ENCODE data around the gene TRERF1. TPM values are rescaled to one million over a fixed set of nuclear protein-coding genes. Genes with fewer than 3 reads are reported as not detected.
"Not testable (repeated sequence)": the region's sequence is repeated elsewhere in the genome, so short reads cannot be mapped to it uniquely, and the experiment has no call there.

The TRERF1 gene
- total RNA-seq, 8 experiments from 2014 or later, result 3.5 to 21.2 (median 5.2) TPM

- H3K4me1 ChIP-seq (replicated peaks in 1 of 2); H3K27ac ChIP-seq; H3K4me3 ChIP-seq; ATAC-seq (replicated peaks in 6 of 8); in situ Hi-C loops (cut with MboI; ENCODE audit: low pct_unique_long_range_greater_than_20kb in 2 of 9, low sequenced_read_pairs in 9 of 9, unreplicated experiment in 9 of 9): not testable (repeated sequence)
- WGBS, 10 experiments, result 60 to 100% (median 90%) methylated on average over 1 to 5 of the region's 5 CpGs
Observed at GRCh38 chr6:42324656-42325324, 126.9 kb downstream of the TRERF1 start.

GRCh38 chr6:42322676-42323075, 129.1 kb downstream of the TRERF1 start:
- 66 to 100% (median 70%) methylated on average over 1 to 2 of the region's 2 CpGs; no CpG with 5 or more reads in 5 of the 10 experiments for WGBS, 10 experiments
- Histone ChIP-seq H3K4me1 (replicated peaks in 1 of 2) (no peaks in the 10 kb centered on the region), H3K27ac (no peak overlapping the region), H3K4me3 (no peak overlapping the region)
- ATAC-seq (replicated peaks in 6 of 8), result no peak
- in situ Hi-C loops (cut with MboI; ENCODE audit: low pct_unique_long_range_greater_than_20kb in 2 of 9, low sequenced_read_pairs in 9 of 9, unreplicated experiment in 9 of 9), result no loop called here

GRCh38 chr6:42321976-42322375, 129.8 kb downstream of the TRERF1 start:
- H3K4me1 ChIP-seq (replicated peaks in 1 of 2), result no peaks in the 10 kb centered on the region
- H3K4me3 ChIP-seq, result no peak overlapping the region
- WGBS, 10 experiments, result 69 to 100% (median 92%) methylated on average over 2 of the region's 2 CpGs; no CpG with 5 or more reads in 1 of the 10 experiments
- ATAC-seq (replicated peaks in 6 of 8), result no peak
- in situ Hi-C loops (cut with MboI; ENCODE audit: low pct_unique_long_range_greater_than_20kb in 2 of 9, low sequenced_read_pairs in 9 of 9, unreplicated experiment in 9 of 9), result no loop called here
- H3K27ac ChIP-seq, result no peak overlapping the region

- in situ Hi-C loops (cut with MboI; ENCODE audit: low pct_unique_long_range_greater_than_20kb in 2 of 9, low sequenced_read_pairs in 9 of 9, unreplicated experiment in 9 of 9), result no loop called here
- ATAC-seq (replicated peaks in 6 of 8), result no peak
Observed at GRCh38 chr6:42320762-42321161, 131.0 kb downstream of the TRERF1 start.

GRCh38 chr6:42318480-42318879, 133.2 kb downstream of the TRERF1 start:
- H3K4me3 ChIP-seq, result no peak overlapping the region
- no peak overlapping the region for H3K27ac ChIP-seq
- WGBS, 10 experiments, result 83 to 100% (median 92%) methylated on average over 1 to 2 of the region's 2 CpGs; no CpG with 5 or more reads in 3 of the 10 experiments
- in situ Hi-C loops (cut with MboI; ENCODE audit: low pct_unique_long_range_greater_than_20kb in 2 of 9, low sequenced_read_pairs in 9 of 9, unreplicated experiment in 9 of 9), result no loop called here
- ATAC-seq (replicated peaks in 6 of 8), result peak in 2 of 8 experiments; percentile 3 to 53
- H3K4me1 ChIP-seq (replicated peaks in 1 of 2), result no peaks in the 10 kb centered on the region

More at GRCh38 chr6:42320762-42321161, 131.0 kb downstream of the TRERF1 start:
- Histone ChIP-seq H3K27ac (no peak overlapping the region), H3K4me3 (no peak overlapping the region), H3K4me1 (replicated peaks in 1 of 2) (no peaks in the 10 kb centered on the region)
- WGBS, 10 experiments, result 82 to 100% (median 100%) methylated on average over 1 to 5 of the region's 5 CpGs; no CpG with 5 or more reads in 1 of the 10 experiments

GRCh38 chr6:42316981-42317380, 134.7 kb downstream of the TRERF1 start:
- 67 to 100% (median 82%) methylated on average over 1 to 2 of the region's 2 CpGs; no CpG with 5 or more reads in 4 of the 10 experiments for WGBS, 10 experiments
- in situ Hi-C loops (cut with MboI; ENCODE audit: low pct_unique_long_range_greater_than_20kb in 2 of 9, low sequenced_read_pairs in 9 of 9, unreplicated experiment in 9 of 9), result no loop called here
- ATAC-seq (replicated peaks in 6 of 8), result no peak
- Histone ChIP-seq H3K4me1 (replicated peaks in 1 of 2) (no peaks in the 10 kb centered on the region), H3K27ac (no peak overlapping the region), H3K4me3 (no peak overlapping the region)

- Histone ChIP-seq H3K4me3 (no peak overlapping the region), H3K27ac (no peak overlapping the region), H3K4me1 (replicated peaks in 1 of 2) (no peaks in the 10 kb centered on the region)
- peak in 7 of 8 experiments; percentile 24 to 86 (median 63) for ATAC-seq (replicated peaks in 6 of 8)
- WGBS, 10 experiments, result 0 to 67% (median 50%) methylated on average over 1 to 8 of the region's 8 CpGs; no CpG with 5 or more reads in 1 of the 10 experiments
- in situ Hi-C loops (cut with MboI; ENCODE audit: low pct_unique_long_range_greater_than_20kb in 2 of 9, low sequenced_read_pairs in 9 of 9, unreplicated experiment in 9 of 9), result no loop called here
Observed at GRCh38 chr6:42315991-42316970, 135.4 kb downstream of the TRERF1 start.

- in situ Hi-C loops (cut with MboI; ENCODE audit: low pct_unique_long_range_greater_than_20kb in 2 of 9, low sequenced_read_pairs in 9 of 9, unreplicated experiment in 9 of 9), result no loop called here
- Histone ChIP-seq H3K27ac (no peak overlapping the region), H3K4me1 (replicated peaks in 1 of 2) (no peaks in the 10 kb centered on the region), H3K4me3 (no peak overlapping the region)
- ATAC-seq (replicated peaks in 6 of 8), result peak in 1 of 8 experiments; percentile 3
- 28 to 100% (median 94%) methylated on average over 1 to 5 of the region's 10 CpGs; no CpG with 5 or more reads in 4 of the 10 experiments for WGBS, 10 experiments
Observed at GRCh38 chr6:42315259-42315990, 136.3 kb downstream of the TRERF1 start.

GRCh38 chr6:42314571-42315258, 137.0 kb downstream of the TRERF1 start:
- Histone ChIP-seq H3K4me1 (replicated peaks in 1 of 2) (no peaks in the 10 kb centered on the region), H3K27ac (no peak overlapping the region), H3K4me3 (no peak overlapping the region)
- 60 to 100% (median 90%) methylated on average over 1 to 10 of the region's 10 CpGs; no CpG with 5 or more reads in 1 of the 10 experiments for WGBS, 10 experiments
- in situ Hi-C loops (cut with MboI; ENCODE audit: low pct_unique_long_range_greater_than_20kb in 2 of 9, low sequenced_read_pairs in 9 of 9, unreplicated experiment in 9 of 9), result no loop called here
- ATAC-seq (replicated peaks in 6 of 8), result no peak

- no peak overlapping the region for H3K27ac ChIP-seq
- ATAC-seq (replicated peaks in 6 of 8), result peak in 3 of 8 experiments; percentile 14 to 51 (median 31)
- no peak overlapping the region for H3K4me3 ChIP-seq
- in situ Hi-C loops (cut with MboI; ENCODE audit: low pct_unique_long_range_greater_than_20kb in 2 of 9, low sequenced_read_pairs in 9 of 9, unreplicated experiment in 9 of 9), result no loop called here
- 22 to 100% (median 88%) methylated on average over 3 to 8 of the region's 9 CpGs; no CpG with 5 or more reads in 1 of the 10 experiments for WGBS, 10 experiments
- H3K4me1 ChIP-seq (replicated peaks in 1 of 2), result no peaks in the 10 kb centered on the region
Observed at GRCh38 chr6:42313941-42314570, 137.7 kb downstream of the TRERF1 start.

- H3K27ac ChIP-seq, result no peak overlapping the region
- in situ Hi-C loops (cut with MboI; ENCODE audit: low pct_unique_long_range_greater_than_20kb in 2 of 9, low sequenced_read_pairs in 9 of 9, unreplicated experiment in 9 of 9), result no loop called here
- H3K4me1 ChIP-seq (replicated peaks in 1 of 2), result no peaks in the 10 kb centered on the region
- no peak overlapping the region for H3K4me3 ChIP-seq
- WGBS, 10 experiments, result 40 to 100% (median 83%) methylated on average over 1 to 4 of the region's 6 CpGs; no CpG with 5 or more reads in 1 of the 10 experiments
- no peak for ATAC-seq (replicated peaks in 6 of 8)
Observed at GRCh38 chr6:42313038-42313437, 138.7 kb downstream of the TRERF1 start.

GRCh38 chr6:42307141-42307470, 144.6 kb downstream of the TRERF1 start:
- no peak overlapping the region for H3K4me3 ChIP-seq
- peaks cover 0 to 6% of the 10 kb centered on the region in 2 donors for H3K4me1 ChIP-seq (replicated peaks in 1 of 2)
- no peak overlapping the region for H3K27ac ChIP-seq
- 76 to 100% (median 96%) methylated on average over 1 to 2 of the region's 2 CpGs; no CpG with 5 or more reads in 4 of the 10 experiments for WGBS, 10 experiments
- ATAC-seq (replicated peaks in 6 of 8), result no peak
- in situ Hi-C loops (cut with MboI; ENCODE audit: low pct_unique_long_range_greater_than_20kb in 2 of 9, low sequenced_read_pairs in 9 of 9, unreplicated experiment in 9 of 9), result no loop called here
